Suprapubic skin (tissue), 4 donors: ENCODE measurements around the gene RAP1A.

ENCODE experiments used
- POLR2A ChIP-seq, 2 donors: fragments of 450-650 bp; IDR thresholded peaks; one replicate each; pipeline ENCODE4 v1.6.1; 2017; ENCODE audit warnings: antibody characterized with exemption in 2 of 2, mild to moderate bottlenecking in 2 of 2, moderate library complexity in 2 of 2
- POLR2AphosphoS5 ChIP-seq, 3 donors: sonication (generic); formaldehyde crosslinking; IDR thresholded peaks; one replicate each; pipeline ENCODE4 v1.6.1; 2017; ENCODE audit warnings: antibody characterized with exemption in 3 of 3
- TF ChIP-seq, protein P1 (sequence below), 2 donors: fragments of 200-600 bp in 1 of 2; fragments of 450-650 bp in 1 of 2; sonication (generic) in 1 of 2; IDR thresholded peaks; one replicate each; pipeline ENCODE4 v1.5.1; 2016 to 2019; ENCODE audit warnings: antibody characterized with exemption in 2 of 2, mild to moderate bottlenecking in 1 of 2, moderate library complexity in 1 of 2

DNA sequence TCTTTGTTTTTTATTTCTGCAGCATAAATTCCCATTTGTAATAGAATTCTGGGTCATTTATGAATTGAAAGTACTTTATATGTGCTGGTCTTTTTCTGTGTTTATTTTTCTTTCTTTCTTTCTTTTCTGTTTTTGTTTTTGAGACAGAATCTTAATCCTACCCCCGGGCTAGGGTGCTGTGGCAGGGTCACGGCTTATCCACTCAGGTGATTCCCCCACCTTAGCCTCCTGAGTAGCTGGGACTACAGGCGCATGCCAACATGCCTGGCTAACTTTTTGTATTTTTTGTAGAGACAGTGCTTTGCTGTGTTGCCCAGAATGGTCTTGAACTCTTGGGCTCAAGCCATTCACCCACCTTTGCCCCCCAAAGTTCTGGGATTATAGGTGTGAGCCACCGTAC, 18.7 kb downstream of the RAP1A start:
- TF ChIP-seq, protein P1, sequence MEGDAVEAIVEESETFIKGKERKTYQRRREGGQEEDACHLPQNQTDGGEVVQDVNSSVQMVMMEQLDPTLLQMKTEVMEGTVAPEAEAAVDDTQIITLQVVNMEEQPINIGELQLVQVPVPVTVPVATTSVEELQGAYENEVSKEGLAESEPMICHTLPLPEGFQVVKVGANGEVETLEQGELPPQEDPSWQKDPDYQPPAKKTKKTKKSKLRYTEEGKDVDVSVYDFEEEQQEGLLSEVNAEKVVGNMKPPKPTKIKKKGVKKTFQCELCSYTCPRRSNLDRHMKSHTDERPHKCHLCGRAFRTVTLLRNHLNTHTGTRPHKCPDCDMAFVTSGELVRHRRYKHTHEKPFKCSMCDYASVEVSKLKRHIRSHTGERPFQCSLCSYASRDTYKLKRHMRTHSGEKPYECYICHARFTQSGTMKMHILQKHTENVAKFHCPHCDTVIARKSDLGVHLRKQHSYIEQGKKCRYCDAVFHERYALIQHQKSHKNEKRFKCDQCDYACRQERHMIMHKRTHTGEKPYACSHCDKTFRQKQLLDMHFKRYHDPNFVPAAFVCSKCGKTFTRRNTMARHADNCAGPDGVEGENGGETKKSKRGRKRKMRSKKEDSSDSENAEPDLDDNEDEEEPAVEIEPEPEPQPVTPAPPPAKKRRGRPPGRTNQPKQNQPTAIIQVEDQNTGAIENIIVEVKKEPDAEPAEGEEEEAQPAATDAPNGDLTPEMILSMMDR (IDR thresholded peaks at IDR 0.05) = no peak
- TF ChIP-seq POLR2A (IDR thresholded peaks at IDR 0.05) = no peak
- no peak for TF ChIP-seq POLR2AphosphoS5 (IDR thresholded peaks at IDR 0.05)
